HG02970 (cell line): ENCODE data around the gene RMND5B.

Experiments used
- ATAC-seq: cut with Tn5 transposase; IDR thresholded peaks from one replicate; pipeline ENCODE4 v1.9.1; 2021; ENCODE audit warnings: mild to moderate bottlenecking, moderate library complexity, moderate number of reproducible peaks; ENCODE audit not compliant: unreplicated experiment, low FRiP score

RMND5B gene

GRCh38 chr5:178113141-178113787, 17.6 kb upstream of the RMND5B start, which contains the start of gene N4BP3:
N4BP3 (plus strand) TSS chr5:178113532; CDS start chr5:178119584, 6,052 bp downstream.
- peak; percentile 67 for ATAC-seq

- ATAC-seq: no peak
Observed at GRCh38 chr5:178113841-178114324, 16.9 kb upstream of the RMND5B start.

GRCh38 chr5:178114325-178115135, 16.3 kb upstream of the RMND5B start:
- ATAC-seq: no peak

GRCh38 chr5:178115136-178115813, 15.5 kb upstream of the RMND5B start:
- no peak for ATAC-seq

- no peak for ATAC-seq
Observed at GRCh38 chr5:178115814-178116142, 15.0 kb upstream of the RMND5B start.

- ATAC-seq: no peak
Observed at GRCh38 chr5:178116143-178116885, 14.5 kb upstream of the RMND5B start.

- ATAC-seq: no peak
Observed at GRCh38 chr5:178117923-178118701, 12.7 kb upstream of the RMND5B start.

- no peak for ATAC-seq
Observed at GRCh38 chr5:178119915-178120606, 10.8 kb upstream of the RMND5B start.

GRCh38 chr5:178120607-178121357, 10.0 kb upstream of the RMND5B start:
- ATAC-seq: peak; percentile 63

GRCh38 chr5:178121391-178122276, 9.2 kb upstream of the RMND5B start:
- ATAC-seq: no peak

- no peak for ATAC-seq
Observed at GRCh38 chr5:178122346-178122745, 8.5 kb upstream of the RMND5B start.

- no peak for ATAC-seq
Observed at GRCh38 chr5:178123094-178123965, 7.5 kb upstream of the RMND5B start.

GRCh38 chr5:178123966-178124925, 6.6 kb upstream of the RMND5B start:
- no peak for ATAC-seq

- no peak for ATAC-seq
Observed at GRCh38 chr5:178125253-178125906, 5.4 kb upstream of the RMND5B start.

- no peak for ATAC-seq
Observed at GRCh38 chr5:178126556-178126955, 4.3 kb upstream of the RMND5B start.
